ENCODE data around the gene ZC3H14.

- TF ChIP-seq POLR2A (IDR thresholded peaks at IDR 0.05) (no peak), CTCF (IDR thresholded peaks at IDR 0.05) (no peak)
These were observed 27.0 kb upstream of the ZC3H14 start for GRCh38 chr14:88535813-88536212.

All from Peyer's patch (tissue), 4 donors.